ENCODE results near the gene LTV1. TPM values are rescaled to one million over a fixed set of nuclear protein-coding genes. Genes with fewer than 3 reads are reported as not detected.
"Not testable (repeated sequence)": the region's sequence is repeated elsewhere in the genome, so short reads cannot be mapped to it uniquely, and the experiment has no call there.

Gene LTV1
- total RNA-seq, 1 donor from 2014 or later, result 18.0 TPM

DNA sequence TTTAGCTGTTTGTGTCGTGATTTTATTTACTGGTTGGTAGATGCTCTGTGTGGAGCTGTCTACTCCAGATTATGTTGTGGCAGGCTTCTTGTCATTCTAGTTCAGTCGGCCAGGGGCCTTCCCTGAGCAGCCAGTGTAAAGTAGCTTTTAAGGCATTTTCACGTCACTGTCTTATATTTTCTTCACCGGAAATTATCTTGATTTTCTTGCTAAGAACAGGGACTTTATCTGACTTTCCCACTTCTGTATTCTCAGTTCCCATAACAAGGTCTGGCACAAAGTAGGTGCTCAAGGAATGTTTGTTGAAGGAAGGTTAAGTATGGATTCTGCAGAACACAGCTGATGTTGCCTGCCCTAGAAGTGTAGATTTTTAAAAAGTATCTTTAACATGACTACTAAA is 868 bp downstream of the LTV1 start:
- H3K4me3 ChIP-seq (ENCODE audit: low read depth, low read length), result peak overlapping the region; percentile 95
- TF ChIP-seq, protein P1, sequence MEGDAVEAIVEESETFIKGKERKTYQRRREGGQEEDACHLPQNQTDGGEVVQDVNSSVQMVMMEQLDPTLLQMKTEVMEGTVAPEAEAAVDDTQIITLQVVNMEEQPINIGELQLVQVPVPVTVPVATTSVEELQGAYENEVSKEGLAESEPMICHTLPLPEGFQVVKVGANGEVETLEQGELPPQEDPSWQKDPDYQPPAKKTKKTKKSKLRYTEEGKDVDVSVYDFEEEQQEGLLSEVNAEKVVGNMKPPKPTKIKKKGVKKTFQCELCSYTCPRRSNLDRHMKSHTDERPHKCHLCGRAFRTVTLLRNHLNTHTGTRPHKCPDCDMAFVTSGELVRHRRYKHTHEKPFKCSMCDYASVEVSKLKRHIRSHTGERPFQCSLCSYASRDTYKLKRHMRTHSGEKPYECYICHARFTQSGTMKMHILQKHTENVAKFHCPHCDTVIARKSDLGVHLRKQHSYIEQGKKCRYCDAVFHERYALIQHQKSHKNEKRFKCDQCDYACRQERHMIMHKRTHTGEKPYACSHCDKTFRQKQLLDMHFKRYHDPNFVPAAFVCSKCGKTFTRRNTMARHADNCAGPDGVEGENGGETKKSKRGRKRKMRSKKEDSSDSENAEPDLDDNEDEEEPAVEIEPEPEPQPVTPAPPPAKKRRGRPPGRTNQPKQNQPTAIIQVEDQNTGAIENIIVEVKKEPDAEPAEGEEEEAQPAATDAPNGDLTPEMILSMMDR (conservative IDR thresholded peaks at IDR 0.05; ENCODE audit: low read depth, low read length), result no peak
- no peak for DNase-seq (ENCODE audit: low read depth)

GRCh38 chr6:143845033-143845432 is 1.9 kb downstream of the LTV1 start:
- no peak for DNase-seq (ENCODE audit: low read depth)
- H3K4me3 ChIP-seq (ENCODE audit: low read depth, low read length), result no peak overlapping the region
- TF ChIP-seq, protein P1 (conservative IDR thresholded peaks at IDR 0.05; ENCODE audit: low read depth, low read length), result no peak

DNA sequence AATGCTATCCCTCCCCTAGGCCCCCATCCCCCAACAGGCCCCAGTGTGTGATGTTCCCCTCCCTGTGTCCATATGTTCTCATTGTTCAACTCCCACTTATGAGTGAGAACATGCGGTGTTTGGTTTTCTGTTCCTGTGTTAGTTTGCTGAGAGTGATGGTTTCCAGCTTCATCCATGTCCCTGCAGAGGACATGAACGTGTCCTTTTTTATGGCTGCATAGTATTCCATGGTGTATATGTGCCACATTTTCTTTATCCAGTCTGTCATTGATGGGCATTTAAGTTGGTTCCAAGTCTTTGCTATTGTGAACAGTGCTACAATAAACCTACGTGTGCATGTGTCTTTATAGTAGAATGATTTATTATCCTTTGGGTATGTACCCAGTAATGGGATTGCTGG is 8.6 kb downstream of the LTV1 start:
- H3K4me3 ChIP-seq (ENCODE audit: low read depth, low read length); DNase-seq (ENCODE audit: low read depth): not testable (repeated sequence)

DNA sequence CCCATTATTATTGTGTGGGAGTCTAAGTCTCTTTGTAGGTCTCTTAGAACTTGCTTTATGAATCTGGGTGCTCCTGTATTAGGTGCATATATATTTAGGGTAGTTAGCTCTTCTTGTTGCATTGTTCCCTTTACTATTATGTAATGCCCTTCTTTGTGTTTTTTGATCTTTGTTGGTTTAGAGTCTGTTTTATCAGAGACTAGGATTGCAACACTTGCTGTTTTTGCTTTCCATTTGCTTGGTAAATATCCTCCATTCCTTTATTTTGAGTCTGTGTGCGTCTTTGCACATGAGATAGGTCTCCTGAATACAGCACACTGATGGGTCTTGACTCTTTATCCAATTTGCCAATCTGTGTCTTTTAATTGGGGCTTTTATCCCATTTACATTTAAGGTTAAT is 11.9 kb downstream of the LTV1 start:
- not testable (repeated sequence) for H3K4me3 ChIP-seq (ENCODE audit: low read depth, low read length); DNase-seq (ENCODE audit: low read depth)

- not testable (repeated sequence) for DNase-seq (ENCODE audit: low read depth); H3K4me3 ChIP-seq (ENCODE audit: low read depth, low read length)
Measured at GRCh38 chr6:143856762-143857161, 13.6 kb downstream of the LTV1 start.

DNA sequence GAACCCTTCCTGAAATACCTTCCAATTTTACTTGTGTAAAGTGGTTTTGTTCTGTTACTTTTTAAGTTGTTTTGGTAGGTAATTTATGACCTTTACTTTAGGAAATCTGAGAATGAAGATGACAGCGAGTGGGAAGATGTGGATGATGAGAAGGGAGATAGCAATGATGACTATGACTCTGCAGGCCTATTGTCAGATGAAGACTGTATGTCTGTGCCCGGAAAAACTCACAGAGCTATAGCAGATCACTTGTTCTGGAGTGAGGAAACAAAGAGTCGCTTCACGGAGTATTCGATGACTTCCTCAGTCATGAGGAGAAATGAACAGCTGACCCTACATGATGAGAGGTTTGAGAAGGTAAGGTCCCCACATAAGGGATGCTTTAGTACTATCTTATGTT is 14.5 kb downstream of the LTV1 start:
- TF ChIP-seq, protein P1 (conservative IDR thresholded peaks at IDR 0.05; ENCODE audit: low read depth, low read length), result no peak
- H3K4me3 ChIP-seq (ENCODE audit: low read depth, low read length), result no peak overlapping the region
- DNase-seq (ENCODE audit: low read depth), result no peak

DNA sequence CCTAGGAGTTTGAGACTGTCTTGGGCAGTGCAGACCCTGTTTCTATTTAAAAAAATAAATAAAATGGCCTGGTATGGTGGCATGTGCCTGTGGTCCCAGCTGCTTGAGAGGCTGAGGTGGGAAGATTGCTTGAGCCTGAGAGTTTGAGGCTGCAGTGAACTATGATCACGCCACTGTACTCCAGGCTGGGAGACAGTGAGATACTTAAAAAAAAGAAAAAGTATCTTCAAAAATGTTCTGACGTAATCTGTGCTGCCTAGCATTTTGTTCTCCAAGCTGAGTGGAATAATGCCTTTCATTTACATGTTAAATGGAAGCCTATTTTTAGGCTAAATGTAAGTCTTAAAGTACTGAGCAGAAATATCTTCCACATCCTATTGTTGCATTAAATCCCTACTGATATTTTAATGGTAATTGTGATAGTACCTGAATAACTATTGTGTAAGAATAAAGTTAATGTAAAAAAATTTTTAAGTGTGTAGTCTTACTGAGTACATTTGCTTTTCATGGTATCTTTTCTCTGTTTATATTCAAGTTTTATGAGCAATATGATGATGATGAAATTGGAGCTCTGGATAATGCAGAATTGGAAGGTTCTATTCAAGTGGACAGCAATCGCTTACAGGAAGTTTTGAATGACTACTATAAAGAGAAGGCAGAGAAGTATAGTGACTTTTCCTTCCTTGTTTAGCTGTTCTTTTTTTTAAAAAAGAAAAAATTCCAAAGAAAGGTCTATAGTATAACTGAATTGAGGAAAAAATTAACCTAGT is 16.9 kb downstream of the LTV1 start:
- DNase-seq (ENCODE audit: low read depth), result no peak
- TF ChIP-seq, protein P1 (conservative IDR thresholded peaks at IDR 0.05; ENCODE audit: low read depth, low read length), result no peak
- no peak overlapping the region for H3K4me3 ChIP-seq (ENCODE audit: low read depth, low read length)

- TF ChIP-seq, protein P1 (conservative IDR thresholded peaks at IDR 0.05; ENCODE audit: low read depth, low read length), result no peak
- H3K4me3 ChIP-seq (ENCODE audit: low read depth, low read length), result no peak overlapping the region
- no peak for DNase-seq (ENCODE audit: low read depth)
Measured at GRCh38 chr6:143863771-143864170, 20.6 kb downstream of the LTV1 start.

All from epithelial cell of proximal tubule (primary cell).